Activated naive CD4-positive, alpha-beta T cell treated with anti-CD3 and anti-CD28 coated beads, Interleukin-2, amount 50 U/mL, for 16 hours (primary cell): ENCODE data around the gene NDRG2.
A peak's percentile ranks its signal among the peaks of the same experiment; 100 is the strongest.
"Not testable (repeated sequence)": the region's sequence is repeated elsewhere in the genome, so short reads cannot be mapped to it uniquely, and the experiment has no call there.

ENCODE experiments used
- DNase-seq: peaks from one replicate; pipeline ENCODE4 v3.0.0-alpha.2; 2020

The NDRG2 gene

GRCh38 chr14:21033133-21033698 lies 8.4 kb upstream of the NDRG2 start:
- DNase-seq, result no peak

GRCh38 chr14:21032326-21033132 lies 7.7 kb upstream of the NDRG2 start:
- DNase-seq, result no peak

GRCh38 chr14:21030531-21030930 lies 5.7 kb upstream of the NDRG2 start:
- no peak for DNase-seq

DNA sequence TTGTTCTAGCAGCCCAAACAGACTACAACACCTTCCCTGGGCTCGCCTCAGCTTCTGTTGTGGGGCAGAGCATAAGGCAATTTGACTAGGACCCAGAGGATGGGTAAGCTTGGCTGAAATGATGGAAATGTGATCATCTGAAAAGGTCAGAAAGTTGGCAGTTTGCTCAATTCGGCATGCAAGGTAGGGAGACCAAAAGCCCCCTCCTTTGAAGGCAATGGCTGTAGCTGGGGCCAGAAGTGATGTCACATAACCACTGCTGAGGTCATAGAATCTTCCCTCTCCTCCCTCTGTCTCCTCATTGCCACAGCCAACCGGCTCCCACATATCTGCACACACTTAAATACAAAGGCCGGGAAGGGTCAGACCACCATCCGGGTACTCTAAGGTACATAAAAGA lies 5.1 kb upstream of the NDRG2 start, which contains the start of gene TPPP2:
Gene TPPP2 (plus strand): TSS at position 301 of the 400 bp plus-strand sequence. CDS start 365 bp downstream, outside the sequence.
- no peak for DNase-seq

GRCh38 chr14:21026988-21027315 lies 2.1 kb upstream of the NDRG2 start:
- DNase-seq, result no peak

DNA sequence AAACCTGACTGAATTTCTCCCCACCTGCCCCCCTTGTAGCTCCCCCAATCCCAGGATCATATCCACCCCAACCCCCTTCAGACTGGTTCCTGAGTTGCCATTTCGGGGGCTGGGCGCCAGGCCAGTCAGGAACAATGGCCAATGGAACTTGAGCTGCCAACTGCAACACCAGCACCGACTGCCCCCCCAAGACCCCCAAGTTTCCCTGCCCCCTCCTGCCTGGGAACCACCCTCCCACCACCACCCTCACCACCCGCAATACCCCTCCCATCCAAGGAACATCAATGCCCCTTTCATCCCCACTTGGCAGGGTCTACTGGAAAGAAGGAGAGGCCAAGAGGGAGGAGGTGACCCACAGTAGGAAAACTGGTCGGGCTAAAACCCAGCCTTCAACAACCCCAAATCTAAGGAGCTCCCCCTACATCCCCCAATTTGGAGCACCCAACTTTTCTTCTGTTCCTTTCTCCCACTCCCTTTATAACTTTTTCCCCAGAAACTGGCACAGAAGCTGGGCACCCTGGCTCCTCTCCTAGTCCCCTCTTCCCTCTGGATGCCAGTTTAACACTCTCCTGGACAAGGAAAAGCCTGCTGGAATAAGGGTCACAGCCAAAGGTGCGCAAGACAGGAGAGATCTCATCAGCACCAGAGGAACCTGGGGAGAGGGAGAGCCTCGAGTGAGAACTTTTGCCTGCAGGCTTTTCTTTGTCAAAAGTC lies 1.6 kb upstream of the NDRG2 start:
- DNase-seq, result no peak

- DNase-seq, result no peak
Observed at GRCh38 chr14:21025371-21026273, 761 bp upstream of the NDRG2 start.

GRCh38 chr14:21023817-21024584 lies 860 bp downstream of the NDRG2 start:
- peak; percentile 18 for DNase-seq

GRCh38 chr14:21023174-21023573 lies 1.7 kb downstream of the NDRG2 start:
- DNase-seq, result no peak

- DNase-seq, result no peak
Observed at GRCh38 chr14:21022686-21023085, 2.2 kb downstream of the NDRG2 start.

- no peak for DNase-seq
Observed at GRCh38 chr14:21020977-21021545, 3.8 kb downstream of the NDRG2 start.

- DNase-seq, result no peak
Observed at GRCh38 chr14:21019366-21019765, 5.5 kb downstream of the NDRG2 start.

GRCh38 chr14:21018781-21019180 lies 6.1 kb downstream of the NDRG2 start:
- no peak for DNase-seq

DNA sequence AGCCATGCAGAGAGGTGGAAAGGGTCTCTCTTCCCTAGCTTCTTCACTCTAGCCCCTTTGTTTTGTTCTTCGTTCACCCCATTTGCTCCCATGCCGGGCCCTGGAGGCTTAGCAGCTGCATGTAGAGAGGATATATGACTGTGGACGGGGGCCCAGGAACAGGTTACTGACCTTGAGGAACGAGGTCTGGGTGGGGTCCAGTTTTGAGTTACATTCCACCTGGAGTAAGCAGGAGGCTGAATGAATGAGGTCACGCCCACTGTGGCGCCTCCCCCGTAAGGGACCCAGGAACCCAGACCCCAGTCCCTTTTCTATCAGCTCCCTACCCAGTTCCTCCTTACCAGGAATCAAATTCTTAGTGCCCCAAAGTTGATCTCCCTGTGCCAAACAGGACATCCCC lies 6.6 kb downstream of the NDRG2 start:
- no peak for DNase-seq

- DNase-seq, result no peak
Observed at GRCh38 chr14:21017528-21018245, 7.2 kb downstream of the NDRG2 start.

DNA sequence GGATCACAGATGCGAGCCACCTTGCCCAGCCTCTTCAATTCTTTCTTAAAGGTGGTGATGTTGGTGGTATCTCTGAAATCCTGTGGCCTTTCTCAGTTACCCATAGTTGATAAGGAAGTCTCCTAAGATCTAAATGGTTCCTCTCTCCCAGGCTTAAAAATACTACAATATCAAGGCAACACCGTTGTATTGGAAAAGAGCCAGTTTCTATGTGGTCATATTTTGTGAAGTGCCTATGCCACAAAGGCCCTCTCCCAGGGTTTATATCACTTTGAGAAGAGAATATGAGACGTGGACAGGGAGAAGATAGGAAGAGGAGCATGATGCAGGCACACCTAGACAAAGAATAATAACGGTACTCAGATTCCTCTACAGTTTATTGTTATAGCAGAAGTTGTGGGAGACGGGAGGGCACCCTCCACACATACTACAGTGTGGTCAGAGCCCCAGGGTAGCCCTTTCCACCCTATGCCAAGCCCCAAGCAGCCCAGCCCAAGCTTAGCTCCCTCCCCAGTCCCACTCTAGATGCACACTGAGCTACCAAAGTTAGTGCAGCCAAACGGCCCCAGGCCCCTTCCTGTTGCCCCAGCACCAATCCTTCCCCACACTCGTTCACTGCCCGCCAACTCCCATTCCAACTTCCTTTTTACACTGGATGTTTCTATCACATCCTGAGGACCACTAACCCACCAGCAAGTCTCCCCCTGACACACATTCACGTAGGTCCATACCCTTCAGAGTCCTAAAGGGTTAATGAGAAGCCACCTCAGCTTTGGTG lies 8.3 kb downstream of the NDRG2 start:
- no peak for DNase-seq

GRCh38 chr14:21015312-21015711 lies 9.5 kb downstream of the NDRG2 start:
- no peak for DNase-seq

GRCh38 chr14:21014761-21015190 lies 10.1 kb downstream of the NDRG2 start:
- DNase-seq, result peak; percentile 79

DNA sequence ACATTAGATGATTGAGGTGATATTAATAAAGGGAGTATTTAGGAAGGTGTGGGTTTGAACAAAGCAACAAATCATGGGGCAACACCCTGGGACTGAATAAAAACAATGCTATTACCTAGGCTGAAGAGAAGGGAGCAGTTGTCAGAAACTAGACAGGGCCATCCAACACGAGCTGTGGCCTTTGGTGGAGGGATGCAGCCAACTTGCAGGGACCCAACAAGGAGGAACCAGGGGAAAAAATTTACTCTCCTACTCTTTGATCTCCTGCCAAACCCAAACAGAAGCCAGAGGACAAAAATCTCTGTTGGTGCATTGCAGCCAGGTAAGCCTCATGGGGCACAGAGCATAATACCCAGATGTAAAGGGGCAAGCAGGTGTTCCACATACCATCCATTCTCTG lies 13.7 kb downstream of the NDRG2 start:
- no peak for DNase-seq

DNA sequence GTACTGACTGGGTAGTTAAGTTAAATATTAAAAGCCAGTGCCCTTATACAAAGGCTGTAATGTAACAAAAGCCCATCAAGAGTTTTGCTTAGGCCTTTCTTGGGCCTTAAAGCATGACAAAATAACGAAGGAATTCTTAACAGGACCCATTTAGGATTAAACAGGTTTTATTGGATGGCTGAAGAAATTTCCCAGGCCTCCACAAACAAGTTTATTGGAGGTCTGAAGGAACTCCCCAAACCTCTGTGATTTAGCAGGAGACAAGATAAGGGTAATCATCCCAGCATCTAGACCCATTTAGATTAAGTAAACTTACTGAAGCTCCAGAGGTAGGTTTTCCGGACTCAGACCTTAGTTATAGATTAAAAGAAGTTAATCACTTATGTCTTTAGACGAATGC lies 15.1 kb downstream of the NDRG2 start:
- DNase-seq, result not testable (repeated sequence)
